Hypothalamus (tissue), 51 donors: Measurements from ENCODE around the gene UNC5A.

ENCODE experiments used
- DNase-seq, 51 donors: peaks; one replicate each; lab custom pipeline; 2025; lab: John Stamatoyannopoulos, UW

UNC5A gene

GRCh38 chr5:176810081-176810597 lies at the start of gene UNC5A:
Gene UNC5A (plus strand): TSS chr5:176810559. CDS start chr5:176810751, 192 bp downstream.
- peak in 12 of 51 donors; percentile 6 to 52 (median 24) for DNase-seq

DNA sequence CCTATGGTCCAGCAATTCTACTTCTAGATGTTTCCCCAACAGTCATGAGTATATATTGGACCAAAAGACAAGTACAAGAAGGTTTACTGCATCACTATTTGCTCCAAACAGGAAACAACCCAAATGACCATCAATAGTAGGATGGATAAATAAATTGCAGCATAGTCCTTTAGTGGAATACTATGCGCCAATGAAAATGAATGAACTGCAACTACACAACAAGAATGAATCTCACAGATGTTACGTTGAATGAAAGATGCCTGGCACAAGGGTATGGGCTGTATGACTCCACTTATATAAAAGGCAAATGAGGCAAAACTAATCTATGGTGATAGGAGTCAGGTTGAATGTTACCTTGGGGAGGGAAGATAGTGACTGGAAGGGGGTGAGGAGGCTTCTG lies 48.6 kb upstream of the UNC5A start:
- DNase-seq: no peak

- no peak for DNase-seq
Measured at GRCh38 chr5:176762489-176762888, 47.9 kb upstream of the UNC5A start.

- DNase-seq: no peak
Measured at GRCh38 chr5:176765687-176766086, 44.7 kb upstream of the UNC5A start.

DNA sequence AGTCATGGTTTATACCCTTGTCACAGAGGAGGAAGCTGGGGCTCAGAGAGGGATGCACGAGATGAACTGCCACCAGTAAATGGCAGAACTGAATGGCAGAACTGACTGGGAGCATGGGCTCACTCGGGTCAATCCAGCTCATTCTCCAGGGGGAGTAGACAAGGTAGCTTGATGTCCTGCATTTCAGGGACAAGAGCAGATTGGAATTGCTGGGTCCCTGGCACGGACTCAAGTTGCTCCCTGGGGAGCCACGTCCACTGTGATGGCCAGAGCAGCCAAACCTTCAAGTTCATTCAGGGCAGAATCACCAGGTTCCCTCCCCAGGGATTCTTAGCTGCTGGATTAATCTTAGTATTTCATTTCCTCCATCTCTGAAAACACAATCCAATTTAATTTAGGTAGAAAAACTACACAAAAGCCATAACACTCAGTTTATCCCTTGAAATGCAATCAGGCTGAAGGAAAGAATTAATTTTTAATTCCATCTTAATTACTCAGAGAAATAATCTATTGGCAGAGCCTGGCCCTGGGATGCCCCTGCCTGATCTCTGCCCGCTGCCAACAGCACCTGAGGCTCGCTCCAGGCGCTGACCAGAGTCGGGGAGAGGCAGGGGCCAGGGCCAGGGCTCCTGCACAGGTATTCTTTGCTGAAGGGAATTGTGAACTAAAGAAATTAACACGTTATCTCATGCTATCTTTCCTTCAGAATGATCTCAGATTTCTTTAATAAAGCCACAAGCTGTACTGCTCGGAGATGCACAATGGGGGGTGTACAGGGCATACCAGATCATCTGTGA lies 42.0 kb upstream of the UNC5A start:
- no peak for DNase-seq

- no peak for DNase-seq
Measured at GRCh38 chr5:176769911-176770310, 40.4 kb upstream of the UNC5A start.

- no peak for DNase-seq
Measured at GRCh38 chr5:176770431-176770830, 39.9 kb upstream of the UNC5A start.

GRCh38 chr5:176771102-176771845 lies 39.1 kb upstream of the UNC5A start:
- DNase-seq: no peak

- DNase-seq: no peak
Measured at GRCh38 chr5:176772271-176773210, 37.8 kb upstream of the UNC5A start.

- no peak for DNase-seq
Measured at GRCh38 chr5:176773408-176774035, 36.8 kb upstream of the UNC5A start.

- DNase-seq: no peak
Measured at GRCh38 chr5:176774216-176775171, 35.9 kb upstream of the UNC5A start.

GRCh38 chr5:176775409-176775808 lies 35.0 kb upstream of the UNC5A start:
- no peak for DNase-seq

DNA sequence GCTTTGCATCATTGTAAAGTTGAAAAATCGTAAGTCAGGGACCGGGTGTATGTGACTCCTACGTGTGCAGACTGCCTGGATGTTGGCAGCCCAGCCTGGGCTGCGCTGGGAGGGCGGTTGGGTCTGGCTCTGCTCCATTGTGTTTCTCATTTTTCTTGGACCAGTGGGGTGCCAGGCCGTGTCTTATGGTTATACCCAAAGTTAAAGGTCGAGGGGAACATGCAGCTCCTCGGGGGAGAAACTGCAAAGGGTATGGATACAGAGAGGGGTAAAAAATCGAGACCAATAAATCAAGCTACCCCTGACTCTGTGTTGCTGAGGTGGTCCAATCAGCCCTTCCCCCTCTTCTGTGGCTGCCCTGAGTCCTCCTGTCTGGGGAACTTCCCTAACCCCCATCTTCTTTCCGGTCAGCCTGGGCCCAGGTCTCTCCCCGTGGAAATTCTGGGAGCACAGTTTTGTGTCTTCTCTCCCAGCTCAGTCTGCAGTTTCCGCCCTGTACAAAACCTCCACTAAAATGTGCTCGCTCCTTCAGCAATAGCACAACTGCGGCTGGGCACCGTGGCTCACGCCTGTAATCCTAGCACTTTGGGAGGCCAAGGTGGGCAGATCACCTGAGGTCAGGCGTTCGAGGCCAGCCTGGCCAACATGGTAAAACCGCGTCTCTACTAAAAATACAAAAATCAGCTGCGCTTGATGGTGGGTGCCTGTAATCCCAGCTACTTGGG lies 34.1 kb upstream of the UNC5A start:
- DNase-seq: no peak

DNA sequence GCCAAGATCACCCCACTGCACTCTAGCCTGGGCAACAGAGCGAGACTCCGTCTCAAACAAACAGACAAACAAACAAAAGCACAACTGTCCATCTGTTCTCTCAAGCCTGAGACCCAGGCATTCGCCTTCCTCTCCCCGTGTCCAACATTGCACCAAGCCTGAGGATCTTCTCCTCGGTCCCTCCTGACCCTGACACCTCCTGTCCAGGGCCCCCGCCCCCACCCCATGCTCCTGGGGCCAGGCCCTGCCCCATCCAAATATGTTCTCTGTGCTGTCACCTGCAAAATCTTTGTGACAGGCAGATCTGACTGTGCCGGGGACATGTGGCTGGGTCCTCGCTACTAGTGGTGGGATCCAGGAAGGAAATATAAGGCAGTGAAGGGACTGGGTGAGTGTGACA lies 33.4 kb upstream of the UNC5A start:
- no peak for DNase-seq

- DNase-seq: no peak
Measured at GRCh38 chr5:176778921-176779465, 31.4 kb upstream of the UNC5A start.

DNA sequence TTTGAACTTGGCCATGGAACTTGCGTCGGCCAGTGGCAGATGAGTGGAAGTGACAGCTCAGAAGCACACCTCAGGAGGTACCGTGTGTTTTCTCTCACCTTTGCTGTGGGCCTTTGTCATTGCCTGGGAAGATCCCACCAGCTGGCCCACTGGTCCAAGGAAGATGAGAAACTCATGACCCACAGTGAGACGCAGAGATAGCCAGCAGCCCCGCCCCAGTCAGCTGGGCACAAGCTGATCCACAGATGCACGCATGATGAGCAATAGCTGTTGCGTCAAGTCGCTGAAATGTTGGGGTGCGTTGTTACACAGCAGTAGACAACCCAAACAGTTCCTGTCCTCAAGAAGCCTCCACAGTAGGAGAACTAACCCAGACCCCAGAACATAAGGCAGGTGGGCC lies 30.8 kb upstream of the UNC5A start:
- DNase-seq: no peak

DNA sequence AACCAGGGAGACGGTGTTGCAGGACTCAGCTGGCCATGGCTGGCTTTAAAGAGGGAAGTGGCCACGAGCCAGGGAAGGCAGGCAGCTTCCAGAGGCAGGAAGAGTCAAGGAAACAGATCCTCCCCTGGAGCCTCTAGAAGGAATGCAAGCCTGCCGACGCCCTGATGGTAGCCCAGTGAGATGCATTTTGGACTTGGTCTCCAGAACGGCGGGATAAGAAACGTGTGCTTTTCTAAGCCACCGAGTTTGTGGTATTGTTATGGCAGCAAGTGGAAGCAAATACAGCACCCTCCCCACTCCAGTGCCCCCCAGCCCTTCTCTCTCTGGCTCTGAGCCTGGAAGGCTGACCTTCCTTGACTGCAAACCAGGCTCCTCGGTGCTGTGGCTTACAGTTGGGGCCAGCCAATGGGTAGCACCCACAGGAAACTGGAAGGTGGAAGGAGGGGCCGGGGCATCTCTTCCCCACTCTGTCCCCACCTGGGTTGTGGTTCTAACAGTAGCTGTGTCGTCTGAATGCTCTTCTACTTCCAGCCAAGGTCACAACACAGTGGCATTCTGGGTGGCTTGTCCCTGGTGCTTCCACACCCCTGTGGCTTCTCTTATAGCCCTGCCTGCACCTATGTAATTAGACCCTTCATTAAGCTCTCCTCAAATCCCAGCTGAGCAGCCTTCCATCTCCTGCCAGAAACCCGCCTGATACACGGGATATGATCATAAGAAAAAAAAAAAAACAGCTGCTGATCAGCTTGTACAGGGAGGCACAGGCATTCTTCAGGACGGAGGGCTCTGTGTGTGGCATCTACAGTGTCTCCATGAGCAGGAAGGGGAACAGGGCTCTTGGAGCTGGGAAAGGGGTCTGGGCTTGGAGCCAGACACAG lies 29.9 kb upstream of the UNC5A start:
- DNase-seq: no peak
